ENCODE measurements around the gene CNOT1. TPM values are rescaled to one million over a fixed set of nuclear protein-coding genes. Genes with fewer than 3 reads are reported as not detected.

CNOT1 gene
- 101 and 128 TPM in 2 replicates for total RNA-seq

DNA sequence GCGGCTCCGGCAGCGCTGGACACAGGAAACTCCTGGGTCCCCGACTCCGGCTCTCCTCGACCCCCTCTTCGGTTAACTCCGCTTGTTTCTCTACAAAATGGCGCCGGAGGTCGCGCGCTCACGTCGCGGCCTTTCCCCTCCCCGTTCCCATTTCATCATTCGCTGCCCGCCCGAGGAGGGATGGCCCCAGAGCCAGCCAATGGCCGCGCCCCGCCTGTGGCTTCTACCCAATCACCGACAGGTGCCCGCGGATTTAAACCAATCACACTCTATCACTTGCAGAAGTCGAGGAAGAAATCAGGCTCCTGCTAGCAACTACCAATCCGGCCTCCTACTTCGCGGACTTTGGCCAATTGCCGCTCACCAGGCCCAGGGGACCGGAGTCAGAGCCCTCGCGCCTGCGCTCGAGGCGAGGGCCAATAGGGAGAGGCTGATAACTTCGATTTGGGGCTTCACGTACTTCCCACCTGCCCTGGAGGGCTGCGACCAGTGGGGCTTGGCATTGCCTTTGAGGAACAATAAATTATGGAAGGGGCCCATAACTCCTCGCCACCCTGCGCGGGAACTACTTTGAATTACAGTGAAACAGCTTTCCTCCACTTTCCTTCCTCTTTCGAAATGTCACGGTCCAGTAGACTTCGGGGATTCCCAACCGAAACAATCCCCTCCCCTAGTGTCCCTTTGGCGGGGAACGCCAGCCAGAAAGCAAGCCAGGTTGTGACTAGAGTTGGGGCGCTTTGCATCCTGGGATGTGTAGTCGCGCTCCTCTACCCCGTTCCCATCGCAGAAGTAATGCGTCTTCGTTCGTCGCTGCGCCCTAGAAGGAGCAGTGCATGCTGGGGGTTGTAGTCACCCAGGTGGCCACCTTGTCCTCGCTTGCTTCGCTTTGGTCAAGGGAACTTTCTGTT is at the start of gene CNOT1:
Gene CNOT1, minus strand, starts transcription at position 94 of the 908 bp plus-strand sequence. CDS start 30,489 bp downstream, outside the sequence.

DNA sequence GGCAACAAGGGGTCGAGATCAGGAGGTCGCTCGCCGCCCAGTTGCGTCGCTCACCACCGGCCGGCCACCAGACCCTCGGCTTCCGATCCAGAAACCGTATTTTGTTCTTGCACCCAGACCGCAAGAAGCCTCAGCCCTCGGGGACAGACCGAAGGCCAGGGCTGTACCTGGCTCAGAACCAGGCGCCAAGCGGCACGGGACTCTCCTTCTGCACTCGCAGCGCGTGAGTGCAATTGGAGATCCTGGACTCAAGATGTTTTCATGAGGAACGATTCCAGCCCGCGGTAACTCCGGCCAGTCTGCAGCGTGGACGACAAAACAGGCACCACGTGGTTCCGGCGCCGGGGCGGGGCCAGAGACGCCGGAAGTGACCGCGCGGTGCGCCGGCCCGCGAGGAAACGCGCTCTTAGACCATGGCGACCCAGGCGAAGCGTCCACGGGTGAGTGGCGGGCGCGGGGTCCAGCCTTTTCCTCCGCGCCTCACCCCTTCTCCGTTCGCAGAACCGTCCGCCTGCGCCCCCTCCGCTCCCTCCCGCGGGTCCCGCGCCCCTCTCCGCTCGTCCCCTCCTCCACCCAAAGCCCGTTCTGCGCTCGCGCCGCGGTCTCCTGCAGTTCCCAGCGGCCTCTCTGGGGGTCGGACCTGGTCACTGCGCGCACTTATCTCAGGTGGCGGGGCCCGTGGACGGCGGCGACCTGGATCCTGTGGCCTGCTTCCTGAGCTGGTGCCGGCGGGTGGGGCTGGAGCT is 114.3 kb downstream of the CNOT1 start, which contains the start of gene SETD6:
Gene SETD6, plus strand, starts transcription at position 393 of the 746 bp plus-strand sequence. Its CDS starts 21 bp downstream, at position 414.

DNA sequence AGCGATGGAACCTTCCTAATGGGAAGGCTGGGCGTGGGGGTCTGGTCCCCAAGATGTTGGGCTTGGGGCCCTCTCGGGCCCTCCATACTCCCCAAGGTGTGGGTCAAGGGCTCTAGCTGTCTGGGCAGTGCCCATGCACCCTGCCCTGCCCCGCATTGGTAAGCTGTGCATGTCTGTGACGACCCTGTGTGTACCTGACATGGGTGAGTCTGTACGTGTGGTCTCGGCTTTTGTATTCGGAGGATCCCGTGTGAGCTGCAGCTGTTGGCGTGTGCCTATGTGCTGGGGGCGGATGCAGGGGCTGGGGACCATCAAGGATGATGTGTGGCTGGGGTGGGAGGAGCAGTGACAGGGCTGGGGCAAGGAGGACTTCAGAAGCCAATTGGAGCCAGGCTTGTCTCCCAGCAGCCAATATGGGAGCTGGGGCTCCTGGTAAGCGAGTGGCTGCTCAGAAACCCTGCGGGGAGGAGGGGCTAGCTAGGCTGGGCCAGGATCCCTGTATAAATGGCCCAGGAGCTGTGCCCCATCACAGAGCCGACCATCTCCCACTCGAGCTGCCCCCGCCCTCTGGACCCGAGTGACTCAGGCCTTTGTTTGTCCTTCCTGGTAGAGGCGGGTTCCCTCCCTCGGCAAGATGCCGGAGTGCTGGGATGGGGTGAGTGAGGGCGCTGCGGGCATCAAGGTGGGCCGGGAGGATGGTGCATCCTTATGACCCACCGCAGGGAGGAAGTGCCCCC is 129.8 kb downstream of the CNOT1 start, which contains the start of gene NDRG4:
Gene NDRG4, plus strand, starts transcription at position 529 of the 737 bp plus-strand sequence. Its CDS starts 106 bp downstream, at position 635.

Other genes with a start within 250 kb of the CNOT1 start
- 5.4 and 6.5 TPM in 2 replicates for gene GINS3, start 237.4 kb downstream of the CNOT1 start, total RNA-seq
- gene NDRG4, start 129.7 kb downstream of the CNOT1 start, total RNA-seq = 108 and 126 TPM in 2 replicates
- 9.1 and 10.9 TPM in 2 replicates for gene SETD6, start 114.3 kb downstream of the CNOT1 start, total RNA-seq
- 28.1 and 34.9 TPM in 2 replicates for gene SLC38A7, start 54.9 kb upstream of the CNOT1 start, total RNA-seq
- gene GOT2, start 104.5 kb upstream of the CNOT1 start, total RNA-seq = 33.7 and 40.9 TPM in 2 replicates

All from dermis lymphatic vessel endothelial cell (primary cell).